ENCODE data around the gene CTNNA1. TPM values are rescaled to one million over a fixed set of nuclear protein-coding genes. Genes with fewer than 3 reads are reported as not detected.

The CTNNA1 gene
- total and polyA plus RNA-seq, 2 of the 8 experiments (the other 6 are each of a cell fraction or from before 2014, with no cell fraction given) = 115 to 349 TPM

GRCh38 chr5:138955013-138955660 is 201.9 kb downstream of the CTNNA1 start:
- H2AK5ac ChIP-seq (ENCODE audit: low read depth, low read length) = no peak overlapping the region
- no peak overlapping the region for H2AFZ ChIP-seq (ENCODE audit: low read length)
- WGBS, 2 experiments (ENCODE audit: extremely low coverage in 1 of 2, insufficient coverage in 1 of 2, insufficient read length in 1 of 2, insufficient replicate concordance in 2 of 2, low coverage in 1 of 2, low lambda C conversion rate in 2 of 2, missing lambda C conversion rate in 1 of 2) = 87% methylated on average over 12 of the region's 12 CpGs; no CpG with 5 or more reads in 1 of the 2 experiments
- no peak overlapping the region for H3K18ac ChIP-seq (ENCODE audit: extremely low read depth, low read length)
- H4K91ac ChIP-seq (replicated peaks; ENCODE audit: insufficient read length, low read length) = no peak overlapping the region
- H4K20me1 ChIP-seq (replicated peaks in 1 of 2; ENCODE audit: control insufficient read depth in 1 of 2, insufficient read depth in 2 of 2, low read length in 2 of 2) = no peaks in the 10 kb centered on the region
- H3K27me3 ChIP-seq (replicated peaks in 1 of 4; ENCODE audit: control insufficient read depth in 3 of 4, extremely low read depth in 1 of 4, insufficient read depth in 3 of 4, low read length in 3 of 4) = no peaks in the 10 kb centered on the region
- H2BK120ac ChIP-seq (replicated peaks; ENCODE audit: low read depth, low read length) = no peak overlapping the region
- CTCF ChIA-PET (ENCODE audit: partially characterized antibody) = interaction anchor here (0.5 to 4.1 kb wide), 12 partner anchors 8 to 544 kb away, joined by 3 to 19 read pairs (median 4); no protein-coding TSS in a partner anchor
- H3K79me2 ChIP-seq (ENCODE audit: control insufficient read depth in 1 of 2, insufficient read depth in 2 of 2, low read length in 2 of 2) = no peaks in the 10 kb centered on the region
- FAIRE-seq (no peak), DNase-seq (ENCODE audit: low read depth in 1 of 2, low spot score in 2 of 2) (no peak)
- H4K8ac ChIP-seq (ENCODE audit: extremely low read depth, insufficient read depth, low read length) = peak overlapping the region; percentile 41
- H2BK15ac ChIP-seq (ENCODE audit: low read length) = no peak overlapping the region
- no peak overlapping the region for H2BK5ac ChIP-seq (ENCODE audit: low read depth, low read length)
- no peaks in the 10 kb centered on the region for H3K36me3 ChIP-seq (ENCODE audit: control insufficient read depth in 2 of 4, insufficient read depth in 4 of 4, low read length in 3 of 4)
- H3K9me3 ChIP-seq (ENCODE audit: insufficient read depth in 2 of 2, low read depth in 1 of 2, low read length in 1 of 2) = no peaks in the 10 kb centered on the region
- H3K27ac ChIP-seq (ENCODE audit: low read depth, low read length) = no peak overlapping the region
- H3K4me3 ChIP-seq (ENCODE audit: extremely low read depth in 1 of 4, insufficient read depth in 2 of 4, low read depth in 3 of 4, low read length in 4 of 4) = no peak overlapping the region
- H4K5ac ChIP-seq (ENCODE audit: insufficient read length, low read depth, low read length) = no peak overlapping the region
- POLR2A ChIA-PET (ENCODE audit: partially characterized antibody) = interaction anchor here (0.6 to 1.4 kb wide), 4 partner anchors 9 to 313 kb away, joined by 3 to 4 read pairs (median 3); no protein-coding TSS in a partner anchor
- H3K14ac ChIP-seq (ENCODE audit: insufficient read length) = no peak overlapping the region
- no peak overlapping the region for H3K56ac ChIP-seq (replicated peaks; ENCODE audit: insufficient read length, low read depth, low read length)
- no peak overlapping the region for H3K23ac ChIP-seq (ENCODE audit: insufficient read length)
- no peak overlapping the region for H3K4me2 ChIP-seq (ENCODE audit: insufficient read depth in 1 of 2, low read depth in 2 of 2, low read length in 2 of 2)
- H3K23me2 ChIP-seq (ENCODE audit: low read depth, low read length) = no peaks in the 10 kb centered on the region
- no peak overlapping the region for H3K4ac ChIP-seq (replicated peaks; ENCODE audit: insufficient read length, low read depth, low read length)
- no peak overlapping the region for H2BK12ac ChIP-seq (ENCODE audit: low read depth, low read length)
- H3K9ac ChIP-seq (replicated peaks in 1 of 4; ENCODE audit: extremely low read depth in 1 of 4, low read depth in 3 of 4, low read length in 3 of 4) = no peak overlapping the region
- no peaks in the 10 kb centered on the region; the same call in 1 of the 2 replicates for H3K79me1 ChIP-seq (ENCODE audit: low read depth, low read length)
- no peak overlapping the region for H2BK20ac ChIP-seq (ENCODE audit: low read length)
- H3K4me1 ChIP-seq (replicated peaks in 1 of 4; ENCODE audit: control insufficient read depth in 3 of 4, insufficient read depth in 4 of 4, low read length in 3 of 4) = peaks cover 0 to 5% (median 3%) of the 10 kb centered on the region in 4 experiments; a peak in 2 of 7 replicates
- TF ChIP-seq BACH1 (IDR thresholded peaks at IDR 0.05; ENCODE audit: low read length) (no peak), ATF2 (IDR thresholded peaks at IDR 0.05; ENCODE audit: low read length) (no peak), JUN (IDR thresholded peaks at IDR 0.05; ENCODE audit: low read depth, low read length) (no peak), KDM4A (IDR thresholded peaks at IDR 0.05; ENCODE audit: low read depth, low read length, severe bottlenecking) (no peak), SIN3A (conservative IDR thresholded peaks at IDR 0.05 in 1 of 2, IDR thresholded peaks at IDR 0.05 in 1 of 2; ENCODE audit: low read depth in 1 of 2, low read length in 2 of 2) (no peak), ASH2L (IDR thresholded peaks at IDR 0.05; ENCODE audit: low read length) (no peak), KDM1A (IDR thresholded peaks at IDR 0.05; ENCODE audit: borderline replicate concordance, low read length) (no peak), POLR2AphosphoS5 (IDR thresholded peaks at IDR 0.05; ENCODE audit: low read depth, low read length) (no peak), GABPA (IDR thresholded peaks at IDR 0.05; ENCODE audit: borderline replicate concordance, insufficient read depth, low read length) (no peak), CREB1 (IDR thresholded peaks at IDR 0.05) (no peak), RAD21 (IDR thresholded peaks at IDR 0.05 in 1 of 2, conservative IDR thresholded peaks at IDR 0.05 in 1 of 2; ENCODE audit: low read depth in 2 of 2, low read length in 2 of 2) (no peak)
